ENCODE measurements around the gene DDX55.
A peak's percentile ranks its signal among the peaks of the same experiment; 100 is the strongest.

DDX55 gene, protein sequence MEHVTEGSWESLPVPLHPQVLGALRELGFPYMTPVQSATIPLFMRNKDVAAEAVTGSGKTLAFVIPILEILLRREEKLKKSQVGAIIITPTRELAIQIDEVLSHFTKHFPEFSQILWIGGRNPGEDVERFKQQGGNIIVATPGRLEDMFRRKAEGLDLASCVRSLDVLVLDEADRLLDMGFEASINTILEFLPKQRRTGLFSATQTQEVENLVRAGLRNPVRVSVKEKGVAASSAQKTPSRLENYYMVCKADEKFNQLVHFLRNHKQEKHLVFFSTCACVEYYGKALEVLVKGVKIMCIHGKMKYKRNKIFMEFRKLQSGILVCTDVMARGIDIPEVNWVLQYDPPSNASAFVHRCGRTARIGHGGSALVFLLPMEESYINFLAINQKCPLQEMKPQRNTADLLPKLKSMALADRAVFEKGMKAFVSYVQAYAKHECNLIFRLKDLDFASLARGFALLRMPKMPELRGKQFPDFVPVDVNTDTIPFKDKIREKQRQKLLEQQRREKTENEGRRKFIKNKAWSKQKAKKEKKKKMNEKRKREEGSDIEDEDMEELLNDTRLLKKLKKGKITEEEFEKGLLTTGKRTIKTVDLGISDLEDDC

DNA sequence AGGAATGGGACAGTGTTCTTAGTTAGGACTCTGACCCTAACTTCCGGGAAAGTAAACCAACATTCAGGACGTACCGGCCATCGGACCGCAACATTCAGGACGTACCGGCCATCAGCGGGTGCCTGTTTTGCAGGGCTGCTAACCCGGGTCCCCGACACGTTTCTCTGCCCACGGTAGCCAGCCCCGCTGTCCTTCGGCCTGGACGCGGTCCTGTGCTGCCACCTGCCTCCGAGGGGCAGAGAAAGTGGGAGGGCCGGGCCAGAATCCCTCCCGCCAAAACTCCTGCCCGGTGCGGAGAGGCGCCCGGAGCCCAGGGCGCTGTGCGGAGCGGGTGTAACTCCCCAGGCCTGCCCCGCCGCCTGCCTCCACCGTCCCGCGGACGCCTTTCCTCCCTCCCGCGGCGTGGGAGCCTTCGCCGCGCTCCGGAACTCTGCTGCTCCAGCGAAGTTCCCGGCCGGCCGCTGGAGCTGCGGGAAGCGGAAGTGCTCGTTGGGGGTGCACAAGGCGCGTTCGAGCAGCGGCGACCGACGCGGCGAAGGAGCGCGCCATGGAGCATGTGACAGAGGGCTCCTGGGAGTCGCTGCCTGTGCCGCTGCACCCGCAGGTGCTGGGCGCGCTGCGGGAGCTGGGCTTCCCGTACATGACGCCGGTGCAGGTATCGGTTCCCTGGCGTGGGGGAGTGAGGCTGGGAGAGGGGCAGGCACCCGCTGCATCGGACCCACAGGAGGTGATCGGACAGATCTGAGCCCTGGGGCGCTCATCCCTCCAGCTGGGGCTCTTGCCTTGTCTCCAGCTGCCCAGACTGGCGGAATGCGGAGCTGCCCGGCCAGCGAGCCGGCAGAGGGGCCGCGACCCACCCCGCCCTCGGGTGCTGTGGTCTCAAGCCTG, at the start of gene DDX55:
Gene DDX55, plus strand, starts transcription at position 498 of the 888 bp plus-strand sequence. Its CDS starts 50 bp downstream, at position 548.
- no peak for TF ChIP-seq GATA2 (IDR thresholded peaks at IDR 0.05; ENCODE audit: low read depth, low read length)
- TF ChIP-seq GATA3 (IDR thresholded peaks at IDR 0.05; ENCODE audit: low read depth, low read length) = no peak

GRCh38 chr12:123559468-123559867, 42.4 kb upstream of the DDX55 start:
- TF ChIP-seq GATA3 (IDR thresholded peaks at IDR 0.05; ENCODE audit: low read depth, low read length) = no peak
- no peak for TF ChIP-seq GATA2 (IDR thresholded peaks at IDR 0.05; ENCODE audit: low read depth, low read length)

DNA sequence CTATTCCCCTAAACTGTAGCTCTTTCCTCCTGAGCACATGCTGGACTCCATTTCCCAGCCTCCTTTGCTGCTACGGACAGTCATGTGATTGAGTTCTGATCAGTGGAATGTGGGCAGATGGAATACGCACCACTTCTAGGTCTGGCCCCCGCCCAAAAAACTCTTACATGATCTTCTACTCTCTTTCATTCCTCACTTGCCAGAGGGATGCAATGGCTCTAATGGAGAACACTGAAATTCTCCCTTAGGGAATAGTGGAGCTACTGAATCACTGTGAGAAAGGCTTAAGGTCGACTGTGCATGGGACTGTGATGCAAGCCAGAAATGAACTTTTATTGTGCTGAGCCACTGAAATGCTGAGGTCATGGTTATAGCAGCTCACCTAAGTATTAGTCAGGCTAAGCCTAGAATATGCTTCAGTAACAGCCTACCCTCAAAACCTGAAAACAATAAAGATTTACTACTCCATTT, 30.5 kb upstream of the DDX55 start:
- TF ChIP-seq GATA2 (IDR thresholded peaks at IDR 0.05; ENCODE audit: low read depth, low read length) = no peak
- no peak for TF ChIP-seq GATA3 (IDR thresholded peaks at IDR 0.05; ENCODE audit: low read depth, low read length)

DNA sequence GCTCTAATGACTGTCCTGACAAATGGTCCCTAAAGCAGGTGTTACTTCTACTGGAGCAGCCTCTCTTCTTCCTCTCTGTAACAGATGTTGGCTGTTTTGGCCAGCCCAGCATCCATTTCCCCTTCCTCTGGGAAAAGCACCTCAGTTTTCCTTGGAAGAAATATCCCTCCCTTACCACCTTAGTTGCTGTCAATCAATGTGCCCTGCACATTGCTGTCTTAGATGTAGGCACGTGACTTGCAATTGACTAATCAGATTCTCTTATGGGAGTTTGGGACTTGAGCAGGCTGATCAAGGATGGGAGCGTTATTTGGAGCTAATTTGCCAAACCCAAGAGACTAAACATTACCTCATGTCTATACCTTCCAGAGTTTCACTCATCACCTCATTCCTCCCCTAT, 29.5 kb upstream of the DDX55 start:
- TF ChIP-seq GATA2 (IDR thresholded peaks at IDR 0.05; ENCODE audit: low read depth, low read length) (no peak), GATA3 (IDR thresholded peaks at IDR 0.05; ENCODE audit: low read depth, low read length) (no peak)

DNA sequence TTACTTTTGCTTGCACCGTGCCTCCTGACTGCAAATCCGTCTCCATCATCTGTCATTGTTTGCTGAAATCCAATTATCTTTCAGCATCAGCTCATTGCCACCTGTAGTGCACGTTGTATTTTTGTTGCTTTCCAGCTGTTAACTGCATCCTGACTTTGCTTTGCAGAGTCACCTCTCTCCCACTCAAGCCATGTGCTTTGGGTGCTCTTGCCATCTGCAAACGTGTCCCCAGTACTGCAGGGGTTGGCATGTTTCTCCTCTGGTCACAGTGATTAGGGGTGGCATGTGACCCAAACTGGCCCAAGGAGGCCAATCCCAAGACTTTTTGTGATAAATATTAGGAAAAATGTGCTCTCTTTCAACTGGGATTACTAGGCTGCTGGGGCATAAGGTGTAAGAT, 28.0 kb upstream of the DDX55 start:
- TF ChIP-seq GATA3 (IDR thresholded peaks at IDR 0.05; ENCODE audit: low read depth, low read length) = no peak
- no peak for TF ChIP-seq GATA2 (IDR thresholded peaks at IDR 0.05; ENCODE audit: low read depth, low read length)

- no peak for TF ChIP-seq GATA2 (IDR thresholded peaks at IDR 0.05; ENCODE audit: low read depth, low read length)
- TF ChIP-seq GATA3 (IDR thresholded peaks at IDR 0.05; ENCODE audit: low read depth, low read length) = no peak
Measured at GRCh38 chr12:123576611-123577010, 25.3 kb upstream of the DDX55 start.

GRCh38 chr12:123578243-123578642, 23.7 kb upstream of the DDX55 start:
- peak; percentile 71 for TF ChIP-seq GATA3 (IDR thresholded peaks at IDR 0.05; ENCODE audit: low read depth, low read length)
- peak; percentile 59 for TF ChIP-seq GATA2 (IDR thresholded peaks at IDR 0.05; ENCODE audit: low read depth, low read length)

DNA sequence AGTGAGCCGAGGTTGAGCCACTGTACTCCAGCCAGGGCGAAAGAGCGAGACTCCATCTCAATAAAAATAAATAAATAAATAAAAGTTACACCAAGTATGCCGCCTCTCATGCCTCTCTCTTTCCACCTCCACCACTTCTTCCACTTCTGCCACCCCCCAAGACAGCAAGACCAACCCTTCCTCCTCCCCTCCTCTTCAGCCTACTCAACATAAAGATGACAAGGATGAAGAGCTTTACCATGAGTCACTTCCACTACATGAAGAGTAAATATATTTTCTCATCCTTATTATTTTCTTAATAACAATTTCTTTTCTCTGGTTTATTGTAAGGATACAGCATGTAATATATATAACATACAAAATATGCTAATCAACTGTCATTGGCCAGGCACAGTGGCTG, 21.1 kb upstream of the DDX55 start:
- TF ChIP-seq GATA3 (IDR thresholded peaks at IDR 0.05; ENCODE audit: low read depth, low read length) (no peak), GATA2 (IDR thresholded peaks at IDR 0.05; ENCODE audit: low read depth, low read length) (no peak)

- TF ChIP-seq GATA3 (IDR thresholded peaks at IDR 0.05; ENCODE audit: low read depth, low read length) = no peak
- no peak for TF ChIP-seq GATA2 (IDR thresholded peaks at IDR 0.05; ENCODE audit: low read depth, low read length)
Measured at GRCh38 chr12:123591702-123592481, 10.0 kb upstream of the DDX55 start.

GRCh38 chr12:123595729-123596128, 6.2 kb upstream of the DDX55 start:
- TF ChIP-seq GATA3 (IDR thresholded peaks at IDR 0.05; ENCODE audit: low read depth, low read length) = no peak
- TF ChIP-seq GATA2 (IDR thresholded peaks at IDR 0.05; ENCODE audit: low read depth, low read length) = no peak

DNA sequence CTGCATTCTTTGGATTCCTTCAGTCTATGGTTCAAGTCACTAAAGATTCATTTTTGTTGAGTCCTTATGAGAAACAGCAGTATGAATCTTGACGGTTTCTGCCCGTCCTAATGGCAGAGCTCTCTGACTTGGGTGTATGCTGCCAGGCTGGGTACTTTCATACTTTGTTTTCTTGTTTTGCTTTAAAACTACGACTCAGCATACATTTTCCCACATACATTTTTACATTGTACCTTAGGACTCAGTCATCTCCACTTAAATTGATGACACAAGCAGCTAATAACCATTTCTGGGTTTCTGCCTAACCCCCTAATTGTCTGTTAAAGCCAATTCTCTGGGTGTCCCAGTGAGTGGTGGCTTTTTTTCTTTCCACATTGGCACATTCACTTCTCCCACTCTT, 4.8 kb upstream of the DDX55 start:
- TF ChIP-seq GATA2 (IDR thresholded peaks at IDR 0.05; ENCODE audit: low read depth, low read length) = no peak
- TF ChIP-seq GATA3 (IDR thresholded peaks at IDR 0.05; ENCODE audit: low read depth, low read length) = no peak

- TF ChIP-seq GATA2 (IDR thresholded peaks at IDR 0.05; ENCODE audit: low read depth, low read length) (no peak), GATA3 (IDR thresholded peaks at IDR 0.05; ENCODE audit: low read depth, low read length) (no peak)
Measured at GRCh38 chr12:123598522-123598921, 3.4 kb upstream of the DDX55 start.

GRCh38 chr12:123599310-123599709, 2.6 kb upstream of the DDX55 start:
- TF ChIP-seq GATA3 (IDR thresholded peaks at IDR 0.05; ENCODE audit: low read depth, low read length) (no peak), GATA2 (IDR thresholded peaks at IDR 0.05; ENCODE audit: low read depth, low read length) (no peak)

Measured in SH-SY5Y (cell line).